Measurements from ENCODE around the gene C11orf71. TPM values are rescaled to one million over a fixed set of nuclear protein-coding genes. Genes with fewer than 3 reads are reported as not detected.
A peak's percentile ranks its signal among the peaks of the same experiment; 100 is the strongest.

The C11orf71 gene
- total and polyA plus RNA-seq, 9 of the 15 experiments (the other 6 are each of a cell fraction or from before 2014, with no cell fraction given), result 2.9 to 15.1 (median 9.1) TPM

DNA sequence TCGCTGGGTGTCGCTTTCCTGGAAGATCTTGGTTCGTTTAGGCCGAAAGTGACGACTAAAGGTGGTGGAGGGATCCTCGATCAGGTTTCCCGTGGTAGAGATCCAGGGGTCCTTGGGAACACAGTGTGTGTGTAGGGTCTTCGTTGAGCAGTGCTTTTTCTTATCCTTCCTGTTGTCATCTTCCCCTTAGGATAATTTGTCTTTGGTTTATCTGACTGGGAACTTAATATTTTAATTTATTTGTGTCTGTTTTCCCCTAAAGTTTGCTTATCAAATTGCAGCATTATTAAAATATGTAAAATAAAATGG lies 558 bp upstream of the C11orf71 start (continued):
- TF ChIP-seq FOXA3 (CRISPR knock-in tag; conservative IDR thresholded peaks at IDR 0.05 in 1 of 2, IDR thresholded peaks at IDR 0.05 in 1 of 2) (no peak), SREBF2 (CRISPR knock-in tag; IDR thresholded peaks at IDR 0.05) (0 out of 2 replicates have a peak, but pooled peaks have one; percentile 9), KDM1A (IDR thresholded peaks at IDR 0.05) (no peak), RAD51 (IDR thresholded peaks at IDR 0.05; ENCODE audit: borderline replicate concordance, low read depth) (no peak; the same call in 1 of the 2 replicates), SLC30A9 (CRISPR knock-in tag; IDR thresholded peaks at IDR 0.05) (no peak), MAFK (IDR thresholded peaks at IDR 0.05; ENCODE audit: low read length) (peak; percentile 1; the same call in 1 of the 2 replicates), ZNF780A (CRISPR knock-in tag; IDR thresholded peaks at IDR 0.05) (no peak), MYBL2 (IDR thresholded peaks at IDR 0.05; ENCODE audit: low read depth) (peak; percentile 28; the same call in 1 of the 2 replicates), MYBL2 (CRISPR knock-in tag; IDR thresholded peaks at IDR 0.05; ENCODE audit: borderline replicate concordance) (no peak), TAF1 (IDR thresholded peaks at IDR 0.05; ENCODE audit: control insufficient read depth, extremely low read depth, insufficient read depth, low read length, severe bottlenecking) (no peak), PHF20 (IDR thresholded peaks at IDR 0.05; ENCODE audit: partially characterized antibody) (peak; percentile 25), NFIC (IDR thresholded peaks at IDR 0.05) (peak; percentile 36; the same call in 1 of the 2 replicates)
- TF ChIP-seq, protein P1, sequence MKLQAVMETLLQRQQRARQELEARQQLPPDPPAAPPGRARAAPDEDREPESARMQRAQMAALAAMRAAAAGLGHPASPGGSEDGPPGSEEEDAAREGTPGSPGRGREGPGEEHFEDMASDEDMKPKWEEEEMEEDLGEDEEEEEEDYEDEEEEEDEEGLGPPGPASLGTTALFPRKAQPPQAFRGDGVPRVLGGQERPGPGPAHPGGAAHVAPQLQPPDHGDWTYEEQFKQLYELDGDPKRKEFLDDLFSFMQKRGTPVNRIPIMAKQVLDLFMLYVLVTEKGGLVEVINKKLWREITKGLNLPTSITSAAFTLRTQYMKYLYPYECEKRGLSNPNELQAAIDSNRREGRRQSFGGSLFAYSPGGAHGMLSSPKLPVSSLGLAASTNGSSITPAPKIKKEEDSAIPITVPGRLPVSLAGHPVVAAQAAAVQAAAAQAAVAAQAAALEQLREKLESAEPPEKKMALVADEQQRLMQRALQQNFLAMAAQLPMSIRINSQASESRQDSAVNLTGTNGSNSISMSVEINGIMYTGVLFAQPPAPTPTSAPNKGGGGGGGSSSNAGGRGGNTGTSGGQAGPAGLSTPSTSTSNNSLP (IDR thresholded peaks at IDR 0.05; ENCODE audit: borderline replicate concordance, low read depth, low read length), result no peak
- TF ChIP-seq, protein P2, sequence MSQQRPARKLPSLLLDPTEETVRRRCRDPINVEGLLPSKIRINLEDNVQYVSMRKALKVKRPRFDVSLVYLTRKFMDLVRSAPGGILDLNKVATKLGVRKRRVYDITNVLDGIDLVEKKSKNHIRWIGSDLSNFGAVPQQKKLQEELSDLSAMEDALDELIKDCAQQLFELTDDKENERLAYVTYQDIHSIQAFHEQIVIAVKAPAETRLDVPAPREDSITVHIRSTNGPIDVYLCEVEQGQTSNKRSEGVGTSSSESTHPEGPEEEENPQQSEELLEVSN (IDR thresholded peaks at IDR 0.05; ENCODE audit: borderline replicate concordance in 1 of 2, extremely low read depth in 1 of 2, insufficient read depth in 1 of 2, insufficient read length in 1 of 2, low read depth in 1 of 2, low read length in 1 of 2, poor library complexity in 1 of 2, severe bottlenecking in 1 of 2), result no peak
- TF ChIP-seq, protein P3, sequence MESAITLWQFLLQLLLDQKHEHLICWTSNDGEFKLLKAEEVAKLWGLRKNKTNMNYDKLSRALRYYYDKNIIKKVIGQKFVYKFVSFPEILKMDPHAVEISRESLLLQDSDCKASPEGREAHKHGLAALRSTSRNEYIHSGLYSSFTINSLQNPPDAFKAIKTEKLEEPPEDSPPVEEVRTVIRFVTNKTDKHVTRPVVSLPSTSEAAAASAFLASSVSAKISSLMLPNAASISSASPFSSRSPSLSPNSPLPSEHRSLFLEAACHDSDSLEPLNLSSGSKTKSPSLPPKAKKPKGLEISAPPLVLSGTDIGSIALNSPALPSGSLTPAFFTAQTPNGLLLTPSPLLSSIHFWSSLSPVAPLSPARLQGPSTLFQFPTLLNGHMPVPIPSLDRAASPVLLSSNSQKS (CRISPR knock-in tag; IDR thresholded peaks at IDR 0.05), result no peak
- TF ChIP-seq, protein P4, sequence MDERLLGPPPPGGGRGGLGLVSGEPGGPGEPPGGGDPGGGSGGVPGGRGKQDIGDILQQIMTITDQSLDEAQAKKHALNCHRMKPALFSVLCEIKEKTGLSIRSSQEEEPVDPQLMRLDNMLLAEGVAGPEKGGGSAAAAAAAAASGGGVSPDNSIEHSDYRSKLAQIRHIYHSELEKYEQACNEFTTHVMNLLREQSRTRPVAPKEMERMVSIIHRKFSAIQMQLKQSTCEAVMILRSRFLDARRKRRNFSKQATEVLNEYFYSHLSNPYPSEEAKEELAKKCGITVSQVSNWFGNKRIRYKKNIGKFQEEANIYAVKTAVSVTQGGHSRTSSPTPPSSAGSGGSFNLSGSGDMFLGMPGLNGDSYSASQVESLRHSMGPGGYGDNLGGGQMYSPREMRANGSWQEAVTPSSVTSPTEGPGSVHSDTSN (CRISPR knock-in tag; IDR thresholded peaks at IDR 0.05; ENCODE audit: low read depth), result no peak
- TF ChIP-seq, protein P4 (tag; conservative IDR thresholded peaks at IDR 0.05; ENCODE audit: low read depth), result no peak
- TF ChIP-seq, protein P5, sequence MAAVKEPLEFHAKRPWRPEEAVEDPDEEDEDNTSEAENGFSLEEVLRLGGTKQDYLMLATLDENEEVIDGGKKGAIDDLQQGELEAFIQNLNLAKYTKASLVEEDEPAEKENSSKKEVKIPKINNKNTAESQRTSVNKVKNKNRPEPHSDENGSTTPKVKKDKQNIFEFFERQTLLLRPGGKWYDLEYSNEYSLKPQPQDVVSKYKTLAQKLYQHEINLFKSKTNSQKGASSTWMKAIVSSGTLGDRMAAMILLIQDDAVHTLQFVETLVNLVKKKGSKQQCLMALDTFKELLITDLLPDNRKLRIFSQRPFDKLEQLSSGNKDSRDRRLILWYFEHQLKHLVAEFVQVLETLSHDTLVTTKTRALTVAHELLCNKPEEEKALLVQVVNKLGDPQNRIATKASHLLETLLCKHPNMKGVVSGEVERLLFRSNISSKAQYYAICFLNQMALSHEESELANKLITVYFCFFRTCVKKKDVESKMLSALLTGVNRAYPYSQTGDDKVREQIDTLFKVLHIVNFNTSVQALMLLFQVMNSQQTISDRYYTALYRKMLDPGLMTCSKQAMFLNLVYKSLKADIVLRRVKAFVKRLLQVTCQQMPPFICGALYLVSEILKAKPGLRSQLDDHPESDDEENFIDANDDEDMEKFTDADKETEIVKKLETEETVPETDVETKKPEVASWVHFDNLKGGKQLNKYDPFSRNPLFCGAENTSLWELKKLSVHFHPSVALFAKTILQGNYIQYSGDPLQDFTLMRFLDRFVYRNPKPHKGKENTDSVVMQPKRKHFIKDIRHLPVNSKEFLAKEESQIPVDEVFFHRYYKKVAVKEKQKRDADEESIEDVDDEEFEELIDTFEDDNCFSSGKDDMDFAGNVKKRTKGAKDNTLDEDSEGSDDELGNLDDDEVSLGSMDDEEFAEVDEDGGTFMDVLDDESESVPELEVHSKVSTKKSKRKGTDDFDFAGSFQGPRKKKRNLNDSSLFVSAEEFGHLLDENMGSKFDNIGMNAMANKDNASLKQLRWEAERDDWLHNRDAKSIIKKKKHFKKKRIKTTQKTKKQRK (IDR thresholded peaks at IDR 0.05; ENCODE audit: borderline replicate concordance, low read depth, low read length), result no peak
